Trophoblast cell (in vitro differentiated cells and primary cell): ENCODE results near the gene SEMA4D.

Experiments used
- DNase-seq, 2 donors: peaks; one replicate each; pipeline ENCODE4 v3.0.0-alpha.2; 2016
- H2AFZ ChIP-seq: 2 replicates; pipeline ENCODE4 v1.6.1; 2013; ENCODE audit warnings: low read length, moderate library complexity, mild to moderate bottlenecking; ENCODE audit not compliant: insufficient read depth, poor library complexity
- H2AK5ac ChIP-seq: 2 replicates; pipeline ENCODE4 v1.6.1; 2013; ENCODE audit warnings: mild to moderate bottlenecking, low read length
- H2BK120ac ChIP-seq: 2 replicates; pipeline ENCODE4 v1.6.1; 2013; ENCODE audit warnings: low read length, mild to moderate bottlenecking, moderate library complexity; ENCODE audit not compliant: insufficient read depth, poor library complexity
- H2BK12ac ChIP-seq: 2 replicates; pipeline ENCODE4 v1.6.1; 2013; ENCODE audit warnings: mild to moderate bottlenecking, low read length, moderate library complexity
- H2BK5ac ChIP-seq: 2 replicates; pipeline ENCODE4 v1.6.1; 2013; ENCODE audit warnings: low read length, low read depth, moderate library complexity, mild to moderate bottlenecking; ENCODE audit not compliant: poor library complexity
- H3K14ac ChIP-seq: 2 replicates; pipeline ENCODE4 v1.6.1; 2013; ENCODE audit warnings: mild to moderate bottlenecking, low read length
- H3K18ac ChIP-seq: 2 replicates; pipeline ENCODE4 v1.6.1; 2013; ENCODE audit warnings: mild to moderate bottlenecking, low read length
- H3K23ac ChIP-seq: 2 replicates; pipeline ENCODE4 v1.6.1; 2013; ENCODE audit warnings: low read length
- H3K27ac ChIP-seq: 2 replicates; pipeline ENCODE4 v1.5.1; 2013; ENCODE audit warnings: low read depth, mild to moderate bottlenecking, inconsistent platforms, low read length, moderate library complexity
- H3K27me3 ChIP-seq: 2 replicates; pipeline ENCODE4 v1.6.1; 2013; ENCODE audit warnings: inconsistent platforms, mild to moderate bottlenecking, low read length, moderate library complexity; ENCODE audit not compliant: insufficient read depth
- H3K36me3 ChIP-seq, 2 experiments: 1 replicate in 1 of 2; 2 replicates in 1 of 2; pipeline ENCODE4 v1.6.1; 2013; ENCODE audit warnings: low read length in 2 of 2, mild to moderate bottlenecking in 2 of 2, moderate library complexity in 1 of 2; ENCODE audit not compliant: insufficient read depth in 2 of 2, control insufficient read depth in 1 of 2
- H3K4ac ChIP-seq: 2 replicates; pipeline ENCODE4 v1.6.1; 2013; ENCODE audit warnings: low read depth, mild to moderate bottlenecking, low read length, moderate library complexity
- H3K4me1 ChIP-seq, 2 experiments: 1 replicate in 1 of 2; 2 replicates in 1 of 2; pipeline ENCODE4 v1.6.1; 2013; ENCODE audit warnings: low read length in 2 of 2, mild to moderate bottlenecking in 2 of 2, moderate library complexity in 1 of 2; ENCODE audit not compliant: insufficient read depth in 2 of 2, control insufficient read depth in 1 of 2
- H3K4me2 ChIP-seq: 2 replicates; pipeline ENCODE4 v1.6.1; 2013; ENCODE audit warnings: inconsistent platforms, mild to moderate bottlenecking, low read length, moderate library complexity
- H3K4me3 ChIP-seq: 2 replicates; pipeline ENCODE4 v1.5.1; 2013; ENCODE audit warnings: mild to moderate bottlenecking, low read depth, low read length, inconsistent platforms
- H3K79me1 ChIP-seq: one replicate; pipeline ENCODE4 v1.6.1; 2013; ENCODE audit warnings: low read length
- H3K79me2 ChIP-seq: 2 replicates; pipeline ENCODE4 v1.6.1; 2013; ENCODE audit warnings: low read length, mild to moderate bottlenecking; ENCODE audit not compliant: control insufficient read depth, insufficient read depth, poor library complexity
- H3K9ac ChIP-seq: 2 replicates; pipeline ENCODE4 v1.6.1; 2013; ENCODE audit warnings: mild to moderate bottlenecking, low read length
- H3K9me3 ChIP-seq: 2 replicates; pipeline ENCODE4 v1.6.1; 2013; ENCODE audit warnings: low read depth, mild to moderate bottlenecking, control low read depth, inconsistent platforms, low read length; ENCODE audit not compliant: insufficient read depth
- H4K12ac ChIP-seq: 2 replicates; pipeline ENCODE4 v1.6.1; 2013; ENCODE audit warnings: low read depth, mild to moderate bottlenecking, low read length, moderate library complexity
- H4K8ac ChIP-seq: 2 replicates; pipeline ENCODE4 v1.6.1; 2013; ENCODE audit warnings: low read depth, mild to moderate bottlenecking, low read length, moderate library complexity
- H4K91ac ChIP-seq: one replicate; pipeline ENCODE4 v1.6.1; 2013; ENCODE audit warnings: low read depth, mild to moderate bottlenecking, low read length, moderate library complexity
- WGBS: extraction: QIAGEN DNeasy Blood & Tissue Kit; methylation state at CpG from one replicate; pipeline ENCODE4 v1.1.7; 2013; ENCODE audit warnings: missing lambda C conversion rate; ENCODE audit not compliant: insufficient read length, insufficient coverage; ENCODE audit errors: extremely low coverage; 5-methylcytosine and 5-hydroxymethylcytosine counted together

SEMA4D gene

DNA sequence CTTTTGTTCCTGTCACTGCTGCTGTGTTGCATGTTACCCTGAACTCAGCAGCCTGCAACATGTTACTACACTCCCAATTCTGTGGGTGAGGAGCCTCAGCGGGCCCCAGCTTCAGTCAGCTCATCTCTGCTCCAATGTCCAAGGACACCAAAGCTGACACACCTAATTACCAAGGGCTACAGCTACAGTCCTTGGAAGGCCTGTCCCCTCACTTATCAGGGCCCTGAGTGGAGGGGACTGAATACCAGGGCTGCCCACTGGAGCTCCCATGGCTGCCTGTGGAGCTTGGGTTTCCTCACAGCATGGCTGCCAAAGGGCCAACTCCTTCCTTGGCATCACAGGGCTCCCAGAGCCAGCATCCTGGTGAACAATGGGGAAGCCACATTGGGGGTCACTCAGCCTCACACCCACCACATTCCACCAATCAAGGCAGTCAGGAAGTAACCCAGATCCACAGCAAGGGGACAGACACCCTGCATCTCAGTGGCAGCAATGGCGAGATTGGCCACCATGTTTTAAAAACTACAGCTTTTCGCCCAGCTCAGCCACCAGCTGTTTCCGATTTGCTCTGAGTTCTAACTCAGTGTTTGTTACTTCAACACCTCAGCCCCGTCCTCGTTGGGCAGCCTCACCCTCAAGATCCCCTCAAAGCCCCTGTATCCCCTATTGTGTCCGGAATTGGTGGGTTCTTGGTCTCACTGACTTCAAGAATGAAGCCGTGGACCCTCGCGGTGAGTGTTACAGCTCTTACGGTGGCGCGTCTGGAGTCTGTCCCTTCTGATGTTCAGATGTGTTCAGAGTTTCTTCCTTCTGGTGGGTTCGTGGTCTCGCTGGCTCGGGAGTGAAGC lies 18.9 kb downstream of the SEMA4D start:
- WGBS, result no CpG with 5 or more reads among the region's 16 CpGs
- H3K79me2 ChIP-seq, result no peaks in the 10 kb centered on the region
- no peak overlapping the region for H4K91ac ChIP-seq
- H3K27me3 ChIP-seq, result no peaks in the 10 kb centered on the region
- H2BK12ac ChIP-seq, result no peak overlapping the region
- no peaks in the 10 kb centered on the region for H3K79me1 ChIP-seq
- H2AK5ac ChIP-seq, result no peak overlapping the region
- H3K4me1 ChIP-seq, result peaks cover 2 to 5% of the 10 kb centered on the region in 2 experiments
- no peak for DNase-seq
- no peak overlapping the region for H2BK120ac ChIP-seq
- no peak overlapping the region for H3K27ac ChIP-seq
- H2AFZ ChIP-seq, result no peak overlapping the region
- H3K4me3 ChIP-seq, result no peak overlapping the region
- no peaks in the 10 kb centered on the region for H3K36me3 ChIP-seq
- H3K23ac ChIP-seq, result no peak overlapping the region
- no peak overlapping the region for H3K18ac ChIP-seq
- no peak overlapping the region for H3K4ac ChIP-seq
- H3K14ac ChIP-seq, result no peak overlapping the region
- no peak overlapping the region for H4K12ac ChIP-seq
- no peak overlapping the region for H4K8ac ChIP-seq
- H2BK5ac ChIP-seq, result no peak overlapping the region
- H3K4me2 ChIP-seq, result no peak overlapping the region
- peaks cover 3% of the 10 kb centered on the region for H3K9me3 ChIP-seq
- H3K9ac ChIP-seq, result no peak overlapping the region

DNA sequence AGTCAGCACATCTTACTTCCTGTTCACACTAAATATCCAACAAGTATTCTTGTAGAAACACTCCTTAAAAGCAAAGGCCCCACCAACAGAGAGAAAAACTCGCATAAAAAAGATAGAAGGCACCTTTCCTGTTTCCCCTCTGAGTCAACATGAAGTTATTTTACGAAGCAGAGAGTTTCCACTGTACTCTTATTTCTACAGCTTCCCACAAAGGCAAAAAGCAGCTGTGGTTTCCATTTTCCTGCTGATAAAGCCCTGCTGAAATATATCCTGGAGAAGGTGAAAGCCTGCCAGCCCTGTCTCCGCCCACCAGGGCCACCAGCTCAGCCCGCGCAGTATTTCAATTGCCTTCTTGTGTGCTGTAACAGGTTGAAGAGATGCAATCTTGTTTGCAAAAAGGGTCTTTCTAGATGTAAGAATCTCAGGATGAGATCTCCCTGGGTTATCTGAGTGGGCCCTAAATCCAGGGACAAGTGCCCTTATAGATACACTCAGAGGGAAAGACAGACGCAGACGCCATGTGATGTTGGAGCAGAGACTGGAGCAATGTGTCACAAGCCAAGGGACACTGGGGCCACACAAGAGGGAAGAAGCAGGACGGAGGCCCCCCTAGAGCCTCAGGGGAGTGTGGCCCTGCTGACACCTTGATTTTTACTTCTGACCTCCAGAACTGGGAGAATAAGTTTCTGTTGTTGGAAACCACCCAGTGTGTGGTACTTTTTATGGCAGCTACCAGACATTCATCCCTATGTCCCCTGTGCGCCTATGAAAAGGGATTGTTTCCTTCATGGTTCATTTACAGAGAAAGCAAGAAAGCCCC lies 19.9 kb downstream of the SEMA4D start:
- Histone ChIP-seq H4K91ac (no peak overlapping the region), H3K14ac (no peak overlapping the region), H3K79me1 (no peaks in the 10 kb centered on the region), H3K27me3 (no peaks in the 10 kb centered on the region), H3K4me1 (peaks cover 2 to 5% of the 10 kb centered on the region in 2 experiments), H3K18ac (no peak overlapping the region), H3K23ac (no peak overlapping the region), H2AK5ac (no peak overlapping the region), H2AFZ (no peak overlapping the region), H3K4me3 (no peak overlapping the region), H3K27ac (no peak overlapping the region), H2BK5ac (no peak overlapping the region), H3K79me2 (no peaks in the 10 kb centered on the region), H2BK12ac (no peak overlapping the region), H4K8ac (no peak overlapping the region), H3K4ac (no peak overlapping the region), H3K36me3 (no peaks in the 10 kb centered on the region), H2BK120ac (no peak overlapping the region), H3K9me3 (peaks cover 3% of the 10 kb centered on the region), H3K4me2 (no peak overlapping the region), H4K12ac (no peak overlapping the region), H3K9ac (no peak overlapping the region)
- WGBS, result no CpG with 5 or more reads among the region's 9 CpGs
- DNase-seq, result no peak

DNA sequence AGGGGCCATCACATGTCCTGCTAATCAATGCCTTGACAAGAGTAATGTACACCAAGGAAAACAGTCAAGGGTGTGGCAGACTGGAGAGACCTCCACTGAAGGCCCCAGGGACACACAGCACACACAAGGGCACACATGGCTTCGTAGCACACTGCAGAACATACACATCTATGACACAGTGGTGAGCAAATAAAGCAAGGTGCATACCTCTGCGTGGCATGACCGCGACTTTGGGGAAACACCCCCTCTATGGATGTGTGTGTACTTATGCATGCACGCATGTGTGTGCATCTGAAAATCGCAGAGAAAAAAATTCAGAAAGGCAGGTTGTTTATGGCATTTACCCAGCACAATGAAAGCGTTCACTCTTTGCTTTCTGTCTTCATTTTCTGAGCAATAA lies 20.5 kb downstream of the SEMA4D start:
- Histone ChIP-seq H3K36me3 (no peaks in the 10 kb centered on the region), H2BK12ac (no peak overlapping the region), H3K23ac (no peak overlapping the region), H3K14ac (no peak overlapping the region), H3K9ac (no peak overlapping the region), H3K27ac (no peak overlapping the region), H4K12ac (no peak overlapping the region), H3K27me3 (no peaks in the 10 kb centered on the region), H3K18ac (no peak overlapping the region), H2BK5ac (no peak overlapping the region), H3K79me2 (no peaks in the 10 kb centered on the region), H3K79me1 (no peaks in the 10 kb centered on the region), H3K9me3 (peaks cover 3% of the 10 kb centered on the region), H2AFZ (no peak overlapping the region), H2BK120ac (no peak overlapping the region), H3K4me3 (no peak overlapping the region), H3K4ac (no peak overlapping the region), H3K4me1 (peaks cover 2 to 5% of the 10 kb centered on the region in 2 experiments), H2AK5ac (no peak overlapping the region), H4K91ac (no peak overlapping the region), H4K8ac (no peak overlapping the region), H3K4me2 (no peak overlapping the region)
- WGBS, result no CpG with 5 or more reads among the region's 7 CpGs
- no peak for DNase-seq

DNA sequence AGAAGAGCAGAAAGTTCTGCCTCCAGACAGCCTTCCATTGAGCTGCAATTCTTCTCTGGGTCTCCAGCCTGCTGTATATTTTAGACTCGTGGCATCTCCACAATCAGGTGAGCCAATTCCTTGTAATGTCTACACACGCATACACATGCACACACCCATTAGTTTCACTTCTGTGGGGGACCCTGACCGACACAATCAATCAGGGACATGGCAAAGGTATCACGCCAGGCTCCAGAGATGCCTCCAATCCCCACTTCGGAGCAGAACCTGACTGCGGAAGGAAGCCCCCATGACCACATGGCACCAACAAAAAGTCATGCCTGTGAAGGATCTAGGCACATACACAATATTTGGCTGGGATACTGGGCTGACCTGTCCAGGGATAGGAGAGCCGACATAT lies 21.4 kb downstream of the SEMA4D start:
- Histone ChIP-seq H3K23ac (no peak overlapping the region), H4K8ac (no peak overlapping the region), H3K27ac (no peak overlapping the region), H3K4me1 (peaks cover 2 to 5% of the 10 kb centered on the region in 2 experiments), H3K14ac (no peak overlapping the region), H3K9me3 (peaks cover 3% of the 10 kb centered on the region), H3K9ac (no peak overlapping the region), H3K18ac (no peak overlapping the region), H2AK5ac (no peak overlapping the region), H3K4ac (no peak overlapping the region), H3K79me1 (no peaks in the 10 kb centered on the region), H3K79me2 (no peaks in the 10 kb centered on the region), H2BK12ac (no peak overlapping the region), H4K12ac (no peak overlapping the region), H2AFZ (no peak overlapping the region), H3K4me3 (no peak overlapping the region), H3K4me2 (no peak overlapping the region), H2BK5ac (no peak overlapping the region), H3K36me3 (no peaks in the 10 kb centered on the region), H4K91ac (no peak overlapping the region), H2BK120ac (no peak overlapping the region), H3K27me3 (no peaks in the 10 kb centered on the region)
- no peak for DNase-seq
- no CpG with 5 or more reads among the region's 7 CpGs for WGBS
